Measurements from ENCODE around the gene IQUB. TPM values are rescaled to one million over a fixed set of nuclear protein-coding genes. Genes with fewer than 3 reads are reported as not detected.

Gene IQUB
- total and polyA plus RNA-seq, 10 donors = 0.05 to 1.0 (median 0.35) TPM

- Histone ChIP-seq H3K27ac (no peak overlapping the region), H3K4me3 (no peak overlapping the region), H3K9me3 (no peaks in the 10 kb centered on the region), H3K27me3 (replicated peaks in 1 of 7) (peaks cover 0 to 10% (median 0%) of the 10 kb centered on the region in 7 donors), H3K4me1 (peaks cover 0 to 6% (median 2%) of the 10 kb centered on the region in 6 donors), H3K36me3 (no peaks in the 10 kb centered on the region)
- intact Hi-C loops (cut with DNase I; ENCODE audit: low total_unique reads) = no loop called here
- TF ChIP-seq POLR2AphosphoS5 (IDR thresholded peaks at IDR 0.05) (no peak), CTCF (IDR thresholded peaks at IDR 0.05 in 8 of 11, conservative IDR thresholded peaks at IDR 0.05 in 3 of 11) (no peak), POLR2A (IDR thresholded peaks at IDR 0.05) (no peak)
- no peak for DNase-seq
- 79 to 88% (median 81%) methylated on average over 1 of the region's 1 CpG for WGBS, 5 donors
Measured at GRCh38 chr7:123498031-123498430, 36.4 kb downstream of the IQUB start.

GRCh38 chr7:123494193-123494796 lies 40.1 kb downstream of the IQUB start:
- Histone ChIP-seq H3K9me3 (peaks cover 0 to 4% (median 0%) of the 10 kb centered on the region in 8 donors), H3K27ac (no peak overlapping the region), H3K27me3 (replicated peaks in 1 of 7) (peaks cover 0 to 9% (median 0%) of the 10 kb centered on the region in 7 donors), H3K4me1 (peaks cover 0 to 6% (median 2%) of the 10 kb centered on the region in 6 donors), H3K4me3 (no peak overlapping the region), H3K36me3 (no peaks in the 10 kb centered on the region)
- TF ChIP-seq POLR2A (IDR thresholded peaks at IDR 0.05) (no peak), CTCF (IDR thresholded peaks at IDR 0.05 in 8 of 11, conservative IDR thresholded peaks at IDR 0.05 in 3 of 11) (peak in 10 of 11 experiments; percentile 14 to 72 (median 56)), POLR2AphosphoS5 (IDR thresholded peaks at IDR 0.05) (no peak)
- intact Hi-C loops (cut with DNase I; ENCODE audit: low total_unique reads) = loop anchor here (5.0 kb wide), 1 partner anchor 378 kb away; no protein-coding TSS in a partner anchor
- no peak for DNase-seq
- WGBS, 5 donors = 5 to 13% (median 6%) methylated on average over 3 of the region's 3 CpGs

- Histone ChIP-seq H3K36me3 (no peaks in the 10 kb centered on the region), H3K4me1 (peaks cover 0 to 6% (median 2%) of the 10 kb centered on the region in 6 donors), H3K9me3 (peaks cover 0 to 4% (median 0%) of the 10 kb centered on the region in 8 donors), H3K27me3 (replicated peaks in 1 of 7) (peaks cover 0 to 9% (median 0%) of the 10 kb centered on the region in 7 donors), H3K4me3 (no peak overlapping the region), H3K27ac (no peak overlapping the region)
- intact Hi-C loops (cut with DNase I; ENCODE audit: low total_unique reads) = loop anchor here (5.0 kb wide), 1 partner anchor 380 kb away; no protein-coding TSS in a partner anchor
- 68 to 88% (median 74%) methylated on average over 3 of the region's 3 CpGs for WGBS, 5 donors
- DNase-seq = no peak
- TF ChIP-seq POLR2A (IDR thresholded peaks at IDR 0.05) (no peak), CTCF (IDR thresholded peaks at IDR 0.05 in 8 of 11, conservative IDR thresholded peaks at IDR 0.05 in 3 of 11) (no peak), POLR2AphosphoS5 (IDR thresholded peaks at IDR 0.05) (no peak)
Measured at GRCh38 chr7:123492485-123492884, 41.9 kb downstream of the IQUB start.

GRCh38 chr7:123485721-123486120 lies 48.7 kb downstream of the IQUB start:
- DNase-seq = no peak

More at GRCh38 chr7:123485721-123486120, 48.7 kb downstream of the IQUB start:
- 72 to 87% (median 85%) methylated on average over 2 of the region's 2 CpGs for WGBS, 5 donors
- Histone ChIP-seq H3K27me3 (replicated peaks in 1 of 7) (no peaks in the 10 kb centered on the region), H3K9me3 (peaks cover 0 to 4% (median 0%) of the 10 kb centered on the region in 8 donors), H3K27ac (no peak overlapping the region), H3K36me3 (no peaks in the 10 kb centered on the region), H3K4me3 (no peak overlapping the region), H3K4me1 (no peaks in the 10 kb centered on the region)
- intact Hi-C loops (cut with DNase I; ENCODE audit: low total_unique reads) = no loop called here
- TF ChIP-seq CTCF (IDR thresholded peaks at IDR 0.05 in 8 of 11, conservative IDR thresholded peaks at IDR 0.05 in 3 of 11) (no peak), POLR2AphosphoS5 (IDR thresholded peaks at IDR 0.05) (no peak), POLR2A (IDR thresholded peaks at IDR 0.05) (no peak)

All from spleen (tissue), 11 donors.